Calu3 (cell line): Measurements from ENCODE around the gene KIAA1755. TPM values are rescaled to one million over a fixed set of nuclear protein-coding genes. Genes with fewer than 3 reads are reported as not detected.

Experiments used
- BruUV-seq: library from RNA; stranded (reverse); fragments of 400-500 nt; replicated peaks from 2 replicates; lab custom pipeline; 2021; lab: Mats Ljungman, UMichigan
- CTCF ChIA-PET: fragments of 300-600 bp; sonication (Branson Sonifier 250); formaldehyde crosslinking; loops from one replicate; lab custom pipeline; 2022; ENCODE audit warnings: antibody characterized with exemption; lab: Charles Lee
- DNase-seq: peaks from one replicate; pipeline ENCODE4 v3.0.0; 2022
- H3K27ac Mint-ChIP-seq: one replicate; pipeline ENCODE4 v1.8.0; 2022; ENCODE audit warnings: mixed read lengths; ENCODE audit not compliant: unreplicated experiment
- H3K27me3 Mint-ChIP-seq: one replicate; pipeline ENCODE4 v1.8.0; 2022; ENCODE audit warnings: mixed read lengths; ENCODE audit not compliant: unreplicated experiment
- H3K36me3 Mint-ChIP-seq: one replicate; pipeline ENCODE4 v1.8.0; 2022; ENCODE audit warnings: mild to moderate bottlenecking, moderate library complexity, mixed read lengths; ENCODE audit not compliant: insufficient read depth, unreplicated experiment
- H3K4me1 Mint-ChIP-seq: one replicate; pipeline ENCODE4 v1.8.0; 2022; ENCODE audit warnings: mild to moderate bottlenecking, low read depth, mixed read lengths; ENCODE audit not compliant: unreplicated experiment
- H3K4me3 Mint-ChIP-seq: one replicate; pipeline ENCODE4 v1.8.0; 2022; ENCODE audit warnings: mild to moderate bottlenecking, low read depth, moderate library complexity, mixed read lengths; ENCODE audit not compliant: unreplicated experiment
- H3K9me3 Mint-ChIP-seq: one replicate; pipeline ENCODE4 v1.8.0; 2022; ENCODE audit warnings: low read depth, mixed read lengths; ENCODE audit not compliant: unreplicated experiment
- CTCF ChIP-seq: fragments of 200-600 bp; IDR thresholded peaks from one replicate; pipeline ENCODE4 v1.8.0; 2022; ENCODE audit warnings: antibody characterized with exemption; ENCODE audit not compliant: unreplicated experiment
- intact Hi-C: fragments of 100-400 bp; cut with micrococcal nuclease; formaldehyde crosslinking; loops from one replicate; pipeline ENCODE4 v1.10.0; 2022; ENCODE audit not compliant: unreplicated experiment
- total RNA-seq: library from RNA; stranded (reverse); gene quantifications from 2 replicates; pipeline ENCODE4 v1.2.3, GENCODE V29; 2022

Gene KIAA1755
- total RNA-seq, 1 experiment from 2014 or later, result not detected

DNA sequence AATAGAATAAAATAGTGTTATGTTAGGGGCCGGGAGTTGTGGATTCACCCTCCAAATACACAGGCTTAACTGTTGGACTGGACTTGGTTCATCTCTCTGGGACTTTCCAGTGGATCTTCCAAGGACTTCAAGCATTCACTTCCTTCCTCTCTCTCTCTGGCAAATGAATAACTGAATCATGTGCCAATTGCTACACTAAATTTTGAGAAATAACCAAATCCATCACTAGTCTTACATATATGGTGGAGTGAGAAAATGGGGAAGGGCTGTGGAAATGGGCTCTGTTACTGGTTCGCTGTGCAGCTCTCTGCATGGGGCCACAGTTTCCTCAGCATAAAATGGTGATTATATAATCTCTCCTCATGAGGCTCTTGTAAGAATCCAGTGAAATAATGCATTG, 6.8 kb upstream of the KIAA1755 start:
- no TSS peak for BruUV-seq
- Mint-ChIP-seq H3K4me3 (no peak overlapping the region), H3K27me3 (peaks cover 63% of the 10 kb centered on the region), H3K9me3 (no peaks in the 10 kb centered on the region), H3K4me1 (peaks cover 21% of the 10 kb centered on the region), H3K27ac (no peak overlapping the region), H3K36me3 (no peaks in the 10 kb centered on the region)
- TF ChIP-seq CTCF, result no peak
- intact Hi-C loops, result no loop called here
- CTCF ChIA-PET, result no interaction called here
- DNase-seq, result no peak

- no peak for DNase-seq
- BruUV-seq, result no TSS peak
- intact Hi-C loops, result no loop called here
- no peak for TF ChIP-seq CTCF
- H3K4me3 Mint-ChIP-seq, result no peak overlapping the region
- no peak overlapping the region for H3K27ac Mint-ChIP-seq
- H3K36me3 Mint-ChIP-seq, result no peaks in the 10 kb centered on the region
- H3K4me1 Mint-ChIP-seq, result peaks cover 14% of the 10 kb centered on the region
- no peaks in the 10 kb centered on the region for H3K9me3 Mint-ChIP-seq
- CTCF ChIA-PET, result no interaction called here
- H3K27me3 Mint-ChIP-seq, result peaks cover 72% of the 10 kb centered on the region
Measured at GRCh38 chr20:38266426-38266825, 5.9 kb upstream of the KIAA1755 start.

- BruUV-seq, result no TSS peak
- Mint-ChIP-seq H3K9me3 (no peaks in the 10 kb centered on the region), H3K36me3 (no peaks in the 10 kb centered on the region), H3K4me1 (peaks cover 16% of the 10 kb centered on the region), H3K4me3 (no peak overlapping the region), H3K27me3 (peaks cover 96% of the 10 kb centered on the region), H3K27ac (no peak overlapping the region)
- CTCF ChIA-PET, result interaction anchor here (0.9 to 1.2 kb wide), 2 partner anchors 10 to 16 kb away, joined by 3 read pairs; no protein-coding TSS in a partner anchor
- no peak for DNase-seq
- TF ChIP-seq CTCF, result no peak
- intact Hi-C loops, result no loop called here
Measured at GRCh38 chr20:38262931-38263330, 2.4 kb upstream of the KIAA1755 start.

DNA sequence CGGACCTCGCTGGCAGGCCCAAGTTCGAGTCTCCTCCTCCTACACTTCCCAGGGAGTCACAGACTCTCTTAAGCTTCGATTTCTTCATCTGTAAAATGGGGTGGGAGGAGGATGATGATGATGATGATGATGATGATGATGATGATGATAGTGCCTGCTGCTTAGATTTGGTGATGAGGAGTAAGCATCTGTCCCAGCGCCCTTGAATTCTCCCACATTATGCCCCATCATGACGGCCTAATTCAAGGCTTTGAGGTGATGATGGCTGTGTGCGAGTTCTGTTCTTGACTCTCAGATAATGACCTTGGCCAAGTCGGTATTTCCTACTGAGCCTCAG, 487 bp upstream of the KIAA1755 start:
- H3K36me3 Mint-ChIP-seq, result no peaks in the 10 kb centered on the region
- no peak overlapping the region for H3K27ac Mint-ChIP-seq
- H3K4me3 Mint-ChIP-seq, result peak overlapping the region; percentile 60
- no peak for DNase-seq
- peaks cover 16% of the 10 kb centered on the region for H3K4me1 Mint-ChIP-seq
- CTCF ChIA-PET, result interaction anchor here (0.6 kb wide), 1 partner anchor 483 kb away, joined by 6 read pairs; no protein-coding TSS in a partner anchor
- TF ChIP-seq CTCF, result no peak
- no TSS peak for BruUV-seq
- intact Hi-C loops, result no loop called here
- peaks cover 94% of the 10 kb centered on the region for H3K27me3 Mint-ChIP-seq
- H3K9me3 Mint-ChIP-seq, result no peaks in the 10 kb centered on the region
